Tibial artery (tissue), 4 donors: ENCODE measurements around the gene POMZP3.
"Not testable (repeated sequence)": the region's sequence is repeated elsewhere in the genome, so short reads cannot be mapped to it uniquely, and the experiment has no call there.

Source experiments
- DNase-seq, 2 donors: peaks; one replicate each; pipeline ENCODE4 v3.0.0-alpha.2; 2019
- H3K27ac ChIP-seq, 2 donors: fragments of 200-600 bp; sonication (generic) in 1 of 2; 1 replicate in 1 of 2; 2 replicates in 1 of 2; pipeline ENCODE4 v1.5.1; 2018 to 2019; ENCODE audit warnings: mild to moderate bottlenecking in 1 of 2
- H3K27me3 ChIP-seq, 2 donors: fragments of 200-600 bp; sonication (generic) in 1 of 2; one replicate each; pipeline versions ENCODE4 v1.5.1 to v1.6.0; 2016 to 2019
- H3K36me3 ChIP-seq, 3 donors: fragments of 200-600 bp; sonication (generic) in 2 of 3; one replicate each; pipeline ENCODE4 v1.5.1; 2016 to 2019; ENCODE audit warnings: mild to moderate bottlenecking in 2 of 3
- H3K4me1 ChIP-seq, 4 donors: fragments of 200-600 bp; sonication (generic) in 2 of 4; 1 replicate in 3 of 4; 2 replicates in 1 of 4; pipeline ENCODE4 v1.5.1; 2016 to 2019
- H3K4me3 ChIP-seq, 2 donors: fragments of 200-600 bp; sonication (generic) in 1 of 2; 1 replicate in 1 of 2; 2 replicates in 1 of 2; pipeline ENCODE4 v1.5.1; 2018 to 2019; ENCODE audit warnings: mild to moderate bottlenecking in 2 of 2
- H3K9me3 ChIP-seq, 3 donors: fragments of 200-600 bp; sonication (generic) in 1 of 3; one replicate each; pipeline ENCODE4 v1.5.1; 2016 to 2019
- CTCF ChIP-seq, 2 experiments: fragments of 200-600 bp in 1 of 2; fragments of 450-650 bp in 1 of 2; IDR thresholded peaks; one replicate each; pipeline ENCODE4 v1.5.1; 2017 to 2019; ENCODE audit warnings: antibody characterized with exemption in 2 of 2, mild to moderate bottlenecking in 1 of 2, moderate library complexity in 1 of 2
- intact Hi-C: fragments of 100-400 bp; cut with DNase I; formaldehyde crosslinking; loops from one replicate; pipeline ENCODE4 v1.15.0; 2023; ENCODE audit warnings: low total_unique reads

POMZP3 gene

GRCh38 chr7:76626989-76627642, at the start of gene POMZP3:
POMZP3 (minus strand) TSS chr7:76627279; CDS start chr7:76626064, 1,215 bp downstream.
- Histone ChIP-seq H3K4me3 (peak within 1 kb of the TSS; percentile 57 to 66), H3K27ac (peak within 1 kb of the TSS; percentile 79 to 86)
- H3K36me3 ChIP-seq, H3K9me3 ChIP-seq, intact Hi-C loops, H3K4me1 ChIP-seq, H3K27me3 ChIP-seq: not testable (repeated sequence)
- DNase-seq, result peak in 1 of 2 donors; percentile 64

GRCh38 chr7:76675783-76676182, 48.7 kb upstream of the POMZP3 start:
- H3K36me3 ChIP-seq, DNase-seq, H3K27me3 ChIP-seq, H3K27ac ChIP-seq, intact Hi-C loops, H3K4me1 ChIP-seq, H3K4me3 ChIP-seq, H3K9me3 ChIP-seq: not testable (repeated sequence)

- H3K36me3 ChIP-seq, H3K4me1 ChIP-seq, H3K27me3 ChIP-seq, H3K9me3 ChIP-seq, H3K27ac ChIP-seq, DNase-seq, intact Hi-C loops, H3K4me3 ChIP-seq: not testable (repeated sequence)
Measured at GRCh38 chr7:76673346-76673745, 46.3 kb upstream of the POMZP3 start.

- DNase-seq, H3K9me3 ChIP-seq, H3K4me3 ChIP-seq, H3K27ac ChIP-seq, intact Hi-C loops, H3K4me1 ChIP-seq, H3K27me3 ChIP-seq, H3K36me3 ChIP-seq: not testable (repeated sequence)
Measured at GRCh38 chr7:76659212-76659611, 32.1 kb upstream of the POMZP3 start.

- DNase-seq, H3K27me3 ChIP-seq, H3K27ac ChIP-seq, intact Hi-C loops, H3K36me3 ChIP-seq, H3K4me3 ChIP-seq, H3K9me3 ChIP-seq, H3K4me1 ChIP-seq: not testable (repeated sequence)
Measured at GRCh38 chr7:76656425-76656824, 29.3 kb upstream of the POMZP3 start.

GRCh38 chr7:76642620-76643019, 15.5 kb upstream of the POMZP3 start:
- H3K4me1 ChIP-seq, intact Hi-C loops, H3K27me3 ChIP-seq, DNase-seq, H3K27ac ChIP-seq, H3K36me3 ChIP-seq, H3K4me3 ChIP-seq, H3K9me3 ChIP-seq: not testable (repeated sequence)

- H3K27ac ChIP-seq, H3K4me1 ChIP-seq, H3K4me3 ChIP-seq, H3K36me3 ChIP-seq, DNase-seq, H3K27me3 ChIP-seq, H3K9me3 ChIP-seq, intact Hi-C loops: not testable (repeated sequence)
- peak in 1 of 2 experiments; percentile 21 for TF ChIP-seq CTCF (IDR thresholded peaks at IDR 0.05)
Measured at GRCh38 chr7:76637061-76637691, 10.1 kb upstream of the POMZP3 start.

- H3K4me1 ChIP-seq, DNase-seq, intact Hi-C loops, H3K36me3 ChIP-seq, H3K27me3 ChIP-seq, H3K9me3 ChIP-seq: not testable (repeated sequence)
- Histone ChIP-seq H3K27ac (peak overlapping the region; percentile 79 to 86), H3K4me3 (peak overlapping the region; percentile 57 to 66)
Measured at GRCh38 chr7:76626581-76626980, 498 bp downstream of the POMZP3 start.

GRCh38 chr7:76619439-76620190, 7.5 kb downstream of the POMZP3 start:
- H3K4me1 ChIP-seq, DNase-seq, H3K4me3 ChIP-seq, intact Hi-C loops, H3K9me3 ChIP-seq, H3K27me3 ChIP-seq, H3K36me3 ChIP-seq, H3K27ac ChIP-seq: not testable (repeated sequence)
